Fibroblast of lung (primary cell): ENCODE data around the gene ASNSD1.

Experiments used
- EZH2 ChIP-seq: IDR thresholded peaks from 2 replicates; pipeline ENCODE4 v1.5.1; 2012; ENCODE audit warnings: low read length, control low read depth, mild to moderate bottlenecking; ENCODE audit errors: missing control alignments
- TF ChIP-seq, protein P1 (sequence below), 2 donors: IDR thresholded peaks in 1 of 2; conservative IDR thresholded peaks in 1 of 2; 1 replicate in 1 of 2; 2 replicates in 1 of 2; pipeline ENCODE4 v1.5.1; 2011 to 2012; ENCODE audit warnings: low read length in 2 of 2, control low read depth in 1 of 2, inconsistent platforms in 1 of 2, low read depth in 1 of 2, mild to moderate bottlenecking in 1 of 2

DNA sequence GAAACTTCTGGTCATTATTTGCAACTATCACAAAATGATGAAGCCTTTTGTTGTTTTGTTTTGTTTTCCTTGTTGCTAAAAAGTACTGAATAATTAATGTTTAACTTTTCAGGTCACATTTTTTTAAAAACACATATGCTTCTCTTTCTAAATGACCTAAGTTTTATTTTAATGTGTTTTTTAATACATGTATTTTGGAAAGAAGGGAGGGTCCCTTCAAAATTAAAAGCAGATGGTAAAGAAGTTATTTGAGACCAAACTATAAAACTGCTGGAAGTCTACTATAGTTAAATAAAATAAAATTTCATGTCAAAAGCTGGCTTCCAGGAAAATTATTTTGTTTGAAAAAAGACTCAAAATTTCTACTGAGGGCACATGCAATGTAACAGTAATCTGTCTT, 39.5 kb upstream of the ASNSD1 start:
- TF ChIP-seq, protein P1, sequence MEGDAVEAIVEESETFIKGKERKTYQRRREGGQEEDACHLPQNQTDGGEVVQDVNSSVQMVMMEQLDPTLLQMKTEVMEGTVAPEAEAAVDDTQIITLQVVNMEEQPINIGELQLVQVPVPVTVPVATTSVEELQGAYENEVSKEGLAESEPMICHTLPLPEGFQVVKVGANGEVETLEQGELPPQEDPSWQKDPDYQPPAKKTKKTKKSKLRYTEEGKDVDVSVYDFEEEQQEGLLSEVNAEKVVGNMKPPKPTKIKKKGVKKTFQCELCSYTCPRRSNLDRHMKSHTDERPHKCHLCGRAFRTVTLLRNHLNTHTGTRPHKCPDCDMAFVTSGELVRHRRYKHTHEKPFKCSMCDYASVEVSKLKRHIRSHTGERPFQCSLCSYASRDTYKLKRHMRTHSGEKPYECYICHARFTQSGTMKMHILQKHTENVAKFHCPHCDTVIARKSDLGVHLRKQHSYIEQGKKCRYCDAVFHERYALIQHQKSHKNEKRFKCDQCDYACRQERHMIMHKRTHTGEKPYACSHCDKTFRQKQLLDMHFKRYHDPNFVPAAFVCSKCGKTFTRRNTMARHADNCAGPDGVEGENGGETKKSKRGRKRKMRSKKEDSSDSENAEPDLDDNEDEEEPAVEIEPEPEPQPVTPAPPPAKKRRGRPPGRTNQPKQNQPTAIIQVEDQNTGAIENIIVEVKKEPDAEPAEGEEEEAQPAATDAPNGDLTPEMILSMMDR (conservative IDR thresholded peaks at IDR 0.05 in 1 of 2, IDR thresholded peaks at IDR 0.05 in 1 of 2; ENCODE audit: low read depth in 1 of 2, low read length in 2 of 2) = no peak
- no peak for TF ChIP-seq EZH2
